GM12878 (cell line): ENCODE results near the gene SLC15A4. TPM values are rescaled to one million over a fixed set of nuclear protein-coding genes. Genes with fewer than 3 reads are reported as not detected.

Experiments used
- BCLAF1 ChIP-seq: fragments of 450-650 bp; IDR thresholded peaks from 2 replicates; pipeline ENCODE4 v1.6.1; 2017; ENCODE audit warnings: antibody characterized with exemption, mild to moderate bottlenecking, moderate library complexity
- BMI1 ChIP-seq: fragments of 450-650 bp; IDR thresholded peaks from 2 replicates; pipeline ENCODE4 v1.6.1; 2016; ENCODE audit warnings: mild to moderate bottlenecking, moderate library complexity, borderline replicate concordance
- EED ChIP-seq: sonication (generic); IDR thresholded peaks from 2 replicates; pipeline ENCODE4 v1.6.1; 2016; ENCODE audit warnings: antibody characterized with exemption, low read depth
- MTA2 ChIP-seq: fragments of 450-650 bp; IDR thresholded peaks from 2 replicates; pipeline ENCODE4 v1.6.1; 2016; ENCODE audit warnings: low read depth, mild to moderate bottlenecking, moderate library complexity
- polyA plus RNA-seq, 11 experiments: library from polyadenylated mRNA; depleted of rRNA in 4 of 11; unstranded in 6 of 11; stranded (reverse) in 5 of 11; fragments of >200 nt; fragmentation: Nextera tagmentation in 4 of 11; fragmentation: Illumina TruSeq in 1 of 11; extraction: Ambion mirVana in 4 of 11; extraction: Trizol in 1 of 11; gene quantifications; 1 replicate in 1 of 11; 2 replicates in 10 of 11; pipeline versions ENCODE4 v1.2.1 to v1.2.3, GENCODE V29; 2011 to 2016; ENCODE audit warnings: inconsistent platforms in 2 of 11, missing spikeins in 2 of 11, low read depth in 1 of 11
- total RNA-seq, 4 experiments: library from RNA; depleted of rRNA in 3 of 4; stranded (reverse); fragments of >200 nt in 3 of 4; fragmentation: Illumina TruSeq in 1 of 4; extraction: Trizol in 1 of 4; gene quantifications; 2 replicates each; pipeline versions ENCODE4 v1.2.1 to v1.2.3, GENCODE V29; 2013 to 2021
- TF ChIP-seq, protein P1 (sequence below): fragments of 450-650 bp; IDR thresholded peaks from 2 replicates; pipeline ENCODE4 v1.6.1; 2016; ENCODE audit warnings: mild to moderate bottlenecking

Gene SLC15A4
- total and polyA plus RNA-seq, 10 of the 15 experiments (the other 5 are each of a cell fraction or from before 2014, with no cell fraction given): 12.7 to 257 (median 36.6) TPM

DNA sequence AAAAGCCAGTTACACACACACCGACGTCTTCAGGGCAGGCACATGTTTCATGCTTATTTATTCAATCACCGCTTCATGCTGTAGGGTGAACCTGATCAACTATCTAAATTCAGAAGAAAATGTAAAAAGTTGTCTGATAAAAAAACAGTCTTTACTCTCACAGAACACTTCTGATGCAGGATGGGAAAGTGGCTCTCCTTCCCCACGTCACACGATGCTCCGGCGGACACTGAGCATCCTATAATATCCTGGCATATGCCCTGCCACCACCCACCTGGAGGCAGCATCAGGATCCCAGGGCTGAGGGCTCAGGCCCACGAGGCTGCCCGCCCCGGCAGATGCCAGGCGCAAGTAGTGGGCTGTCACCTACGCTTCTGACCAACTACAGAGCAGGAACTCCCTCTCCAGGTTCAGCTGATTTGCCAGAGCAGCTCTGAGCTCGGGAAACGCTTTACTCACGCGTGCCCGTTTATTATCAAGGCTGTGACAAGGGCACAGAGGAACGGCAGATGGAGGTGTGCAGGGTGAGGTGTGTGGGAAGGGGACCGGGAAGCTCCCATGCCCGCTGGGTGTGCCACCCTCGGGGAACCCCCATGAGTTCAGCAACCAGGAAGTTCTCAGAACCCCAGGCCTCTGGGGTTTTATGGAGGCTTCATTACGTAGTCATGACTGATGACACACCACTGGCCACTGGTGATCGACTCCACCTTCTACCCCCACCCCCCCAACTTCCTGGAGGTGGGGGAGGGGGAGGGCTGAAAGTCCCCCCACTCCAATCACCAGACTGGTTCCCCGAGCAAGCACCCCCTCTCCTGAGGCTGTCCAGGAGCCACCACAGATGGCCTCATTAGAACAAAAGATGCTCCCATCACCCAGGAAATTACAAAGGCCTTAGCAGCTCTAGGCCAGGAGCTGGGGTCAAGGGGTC lies 32.1 kb downstream of the SLC15A4 start (continued):
- TF ChIP-seq BCLAF1 (no peak), MTA2 (peak; percentile 46), EED (0 out of 2 replicates have a peak, but pooled peaks have one; percentile 17), BMI1 (peak; percentile 45)
- TF ChIP-seq, protein P1, sequence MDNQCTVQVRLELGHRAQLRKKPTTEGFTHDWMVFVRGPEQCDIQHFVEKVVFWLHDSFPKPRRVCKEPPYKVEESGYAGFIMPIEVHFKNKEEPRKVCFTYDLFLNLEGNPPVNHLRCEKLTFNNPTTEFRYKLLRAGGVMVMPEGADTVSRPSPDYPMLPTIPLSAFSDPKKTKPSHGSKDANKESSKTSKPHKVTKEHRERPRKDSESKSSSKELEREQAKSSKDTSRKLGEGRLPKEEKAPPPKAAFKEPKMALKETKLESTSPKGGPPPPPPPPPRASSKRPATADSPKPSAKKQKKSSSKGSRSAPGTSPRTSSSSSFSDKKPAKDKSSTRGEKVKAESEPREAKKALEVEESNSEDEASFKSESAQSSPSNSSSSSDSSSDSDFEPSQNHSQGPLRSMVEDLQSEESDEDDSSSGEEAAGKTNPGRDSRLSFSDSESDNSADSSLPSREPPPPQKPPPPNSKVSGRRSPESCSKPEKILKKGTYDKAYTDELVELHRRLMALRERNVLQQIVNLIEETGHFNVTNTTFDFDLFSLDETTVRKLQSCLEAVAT: peak; percentile 51
